22Rv1 (cell line): ENCODE data around the gene ZNF80.
"Not testable (repeated sequence)": the region's sequence is repeated elsewhere in the genome, so short reads cannot be mapped to it uniquely, and the experiment has no call there.

Experiments
- H3K27ac ChIP-seq: fragments of 450-650 bp; 2 replicates; pipeline ENCODE4 v1.5.1; 2017
- CTCF ChIP-seq: fragments of 450-650 bp; IDR thresholded peaks from 2 replicates; pipeline ENCODE4 v1.5.1; 2017; ENCODE audit warnings: mild to moderate bottlenecking
- ZFX ChIP-seq: fragments of 450-650 bp; IDR thresholded peaks from 2 replicates; pipeline ENCODE4 v1.6.1; 2017; ENCODE audit warnings: antibody characterized with exemption, borderline replicate concordance

Gene ZNF80

GRCh38 chr3:114237478-114237877 lies at the start of gene ZNF80:
TSS of gene ZNF80 (minus strand) at chr3:114237578. CDS start at chr3:114237074, 504 bp downstream.
- not testable (repeated sequence) for H3K27ac ChIP-seq

GRCh38 chr3:114286266-114286665 lies 48.9 kb upstream of the ZNF80 start:
- H3K27ac ChIP-seq = no peak overlapping the region
- TF ChIP-seq ZFX (no peak), CTCF (no peak)

- TF ChIP-seq ZFX = no peak
- TF ChIP-seq CTCF = no peak
- no peak overlapping the region for H3K27ac ChIP-seq
Observed at GRCh38 chr3:114285648-114286230, 48.4 kb upstream of the ZNF80 start.

- H3K27ac ChIP-seq = no peak overlapping the region
- TF ChIP-seq CTCF = no peak
- TF ChIP-seq ZFX = no peak
Observed at GRCh38 chr3:114284644-114285043, 47.3 kb upstream of the ZNF80 start.

GRCh38 chr3:114276856-114277255 lies 39.5 kb upstream of the ZNF80 start:
- not testable (repeated sequence) for H3K27ac ChIP-seq

- no peak overlapping the region for H3K27ac ChIP-seq
- TF ChIP-seq CTCF (no peak), ZFX (no peak)
Observed at GRCh38 chr3:114274929-114275328, 37.6 kb upstream of the ZNF80 start.

- no peak overlapping the region for H3K27ac ChIP-seq
- TF ChIP-seq ZFX (no peak), CTCF (no peak)
Observed at GRCh38 chr3:114272271-114272670, 34.9 kb upstream of the ZNF80 start.

GRCh38 chr3:114270019-114270418 lies 32.6 kb upstream of the ZNF80 start:
- H3K27ac ChIP-seq = no peak overlapping the region
- TF ChIP-seq ZFX = no peak
- no peak for TF ChIP-seq CTCF
